ENCODE data around the gene CACNA1S.

- no peak for TF ChIP-seq EZH2 (IDR thresholded peaks at IDR 0.05; ENCODE audit: borderline replicate concordance)
- TF ChIP-seq CTCF (IDR thresholded peaks at IDR 0.05; ENCODE audit: poor library complexity) = peak; percentile 53
Measured at GRCh38 chr1:201149400-201149799, 37.2 kb upstream of the CACNA1S start.

All from hepatocyte (in vitro differentiated cells).